ENCODE results near the gene VSNL1.

DNA sequence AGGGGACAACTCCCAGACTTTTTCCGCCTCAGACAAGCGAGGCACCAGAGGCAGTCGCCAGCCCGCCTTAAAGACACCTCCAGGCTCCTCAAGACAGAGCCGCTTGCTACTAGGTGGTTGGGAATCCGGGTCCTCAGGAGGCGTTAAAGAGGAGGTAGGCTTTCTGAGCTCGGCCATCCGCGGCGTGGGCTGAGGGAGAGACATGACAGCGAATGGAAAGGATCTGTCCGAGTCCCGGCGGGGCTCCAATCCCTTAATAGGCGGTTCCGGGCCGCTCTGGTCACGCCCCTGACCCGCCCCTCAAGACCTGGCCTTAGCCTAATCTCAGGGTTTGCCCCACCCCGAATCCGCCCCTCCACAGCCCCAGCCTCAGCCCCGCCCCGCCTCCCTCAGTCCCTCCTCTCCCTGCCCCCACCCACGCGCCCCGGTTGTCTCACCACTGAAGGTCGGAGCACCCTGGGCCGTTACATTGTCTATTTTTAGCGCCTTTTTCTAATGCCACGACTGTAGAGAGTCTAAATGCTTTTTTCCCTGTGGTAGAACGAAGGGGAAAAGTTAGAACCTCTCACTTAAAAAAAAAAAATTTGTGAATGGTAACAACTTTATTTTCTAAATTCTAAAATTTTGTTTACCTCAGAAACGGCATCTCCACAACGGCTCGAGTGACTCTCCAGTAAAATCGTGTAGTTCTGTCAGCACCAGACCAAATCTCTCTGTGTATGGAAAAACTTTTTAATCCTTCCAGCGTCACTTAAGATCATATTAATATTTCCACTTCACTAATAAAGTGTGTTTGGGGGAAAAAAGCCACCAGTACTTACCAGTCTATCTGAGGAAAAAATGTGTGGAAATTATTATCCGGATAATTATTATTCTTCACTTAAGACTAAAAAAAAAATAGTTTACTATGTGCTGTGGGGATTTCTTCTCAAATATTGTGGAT lies 22.0 kb upstream of the VSNL1 start, which contains the start of gene RAD51AP2:
- TF ChIP-seq, protein P1, sequence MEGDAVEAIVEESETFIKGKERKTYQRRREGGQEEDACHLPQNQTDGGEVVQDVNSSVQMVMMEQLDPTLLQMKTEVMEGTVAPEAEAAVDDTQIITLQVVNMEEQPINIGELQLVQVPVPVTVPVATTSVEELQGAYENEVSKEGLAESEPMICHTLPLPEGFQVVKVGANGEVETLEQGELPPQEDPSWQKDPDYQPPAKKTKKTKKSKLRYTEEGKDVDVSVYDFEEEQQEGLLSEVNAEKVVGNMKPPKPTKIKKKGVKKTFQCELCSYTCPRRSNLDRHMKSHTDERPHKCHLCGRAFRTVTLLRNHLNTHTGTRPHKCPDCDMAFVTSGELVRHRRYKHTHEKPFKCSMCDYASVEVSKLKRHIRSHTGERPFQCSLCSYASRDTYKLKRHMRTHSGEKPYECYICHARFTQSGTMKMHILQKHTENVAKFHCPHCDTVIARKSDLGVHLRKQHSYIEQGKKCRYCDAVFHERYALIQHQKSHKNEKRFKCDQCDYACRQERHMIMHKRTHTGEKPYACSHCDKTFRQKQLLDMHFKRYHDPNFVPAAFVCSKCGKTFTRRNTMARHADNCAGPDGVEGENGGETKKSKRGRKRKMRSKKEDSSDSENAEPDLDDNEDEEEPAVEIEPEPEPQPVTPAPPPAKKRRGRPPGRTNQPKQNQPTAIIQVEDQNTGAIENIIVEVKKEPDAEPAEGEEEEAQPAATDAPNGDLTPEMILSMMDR (conservative IDR thresholded peaks at IDR 0.05 in 1 of 2, IDR thresholded peaks at IDR 0.05 in 1 of 2; ENCODE audit: extremely low read depth in 1 of 2, insufficient read depth in 1 of 2, low read depth in 1 of 2, low read length in 2 of 2) = no peak
- TF ChIP-seq EZH2 (IDR thresholded peaks at IDR 0.05; ENCODE audit: borderline replicate concordance, low read length) = no peak
